ENCODE measurements around the gene OR3A3. TPM values are rescaled to one million over a fixed set of nuclear protein-coding genes. Genes with fewer than 3 reads are reported as not detected.
"Not testable (repeated sequence)": the region's sequence is repeated elsewhere in the genome, so short reads cannot be mapped to it uniquely, and the experiment has no call there.

The OR3A3 gene
- total and polyA plus RNA-seq, 12 donors: not detected

DNA sequence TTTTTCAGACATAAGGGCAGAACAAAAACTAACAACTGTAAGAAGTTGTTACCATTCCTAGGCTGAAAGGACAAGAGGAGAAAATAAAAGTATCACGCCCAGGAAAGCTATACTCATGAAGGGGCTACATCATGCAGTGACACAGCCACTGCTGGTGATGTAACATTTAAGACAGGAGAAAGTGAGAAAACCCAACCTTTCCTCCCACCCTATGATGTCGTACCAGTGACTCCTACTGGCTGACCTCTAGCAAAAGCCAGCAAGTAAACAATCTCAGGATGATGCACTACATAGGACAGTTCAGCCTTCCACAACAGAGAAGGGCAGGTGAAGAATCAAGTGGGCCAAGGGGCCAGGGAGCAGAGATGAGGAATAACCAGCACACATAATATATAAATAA is 36.5 kb downstream of the OR3A3 start:
- Histone ChIP-seq H3K27me3 (no peaks in the 10 kb centered on the region), H3K36me3 (replicated peaks in 1 of 2) (no peaks in the 10 kb centered on the region), H3K4me3 (no peak overlapping the region), H3K4me1 (replicated peaks in 1 of 2) (no peaks in the 10 kb centered on the region), H3K9me3 (replicated peaks in 1 of 3) (no peaks in the 10 kb centered on the region), H3K27ac (no peak overlapping the region)
- no peak for TF ChIP-seq POLR2A (IDR thresholded peaks at IDR 0.05)
- TF ChIP-seq, protein P1, sequence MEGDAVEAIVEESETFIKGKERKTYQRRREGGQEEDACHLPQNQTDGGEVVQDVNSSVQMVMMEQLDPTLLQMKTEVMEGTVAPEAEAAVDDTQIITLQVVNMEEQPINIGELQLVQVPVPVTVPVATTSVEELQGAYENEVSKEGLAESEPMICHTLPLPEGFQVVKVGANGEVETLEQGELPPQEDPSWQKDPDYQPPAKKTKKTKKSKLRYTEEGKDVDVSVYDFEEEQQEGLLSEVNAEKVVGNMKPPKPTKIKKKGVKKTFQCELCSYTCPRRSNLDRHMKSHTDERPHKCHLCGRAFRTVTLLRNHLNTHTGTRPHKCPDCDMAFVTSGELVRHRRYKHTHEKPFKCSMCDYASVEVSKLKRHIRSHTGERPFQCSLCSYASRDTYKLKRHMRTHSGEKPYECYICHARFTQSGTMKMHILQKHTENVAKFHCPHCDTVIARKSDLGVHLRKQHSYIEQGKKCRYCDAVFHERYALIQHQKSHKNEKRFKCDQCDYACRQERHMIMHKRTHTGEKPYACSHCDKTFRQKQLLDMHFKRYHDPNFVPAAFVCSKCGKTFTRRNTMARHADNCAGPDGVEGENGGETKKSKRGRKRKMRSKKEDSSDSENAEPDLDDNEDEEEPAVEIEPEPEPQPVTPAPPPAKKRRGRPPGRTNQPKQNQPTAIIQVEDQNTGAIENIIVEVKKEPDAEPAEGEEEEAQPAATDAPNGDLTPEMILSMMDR (IDR thresholded peaks at IDR 0.05): no peak
- intact Hi-C loops (cut with DNase I): no loop called here
- DNase-seq: no peak
- 42 to 60% (median 45%) methylated on average over 2 of the region's 2 CpGs for WGBS, 4 donors

DNA sequence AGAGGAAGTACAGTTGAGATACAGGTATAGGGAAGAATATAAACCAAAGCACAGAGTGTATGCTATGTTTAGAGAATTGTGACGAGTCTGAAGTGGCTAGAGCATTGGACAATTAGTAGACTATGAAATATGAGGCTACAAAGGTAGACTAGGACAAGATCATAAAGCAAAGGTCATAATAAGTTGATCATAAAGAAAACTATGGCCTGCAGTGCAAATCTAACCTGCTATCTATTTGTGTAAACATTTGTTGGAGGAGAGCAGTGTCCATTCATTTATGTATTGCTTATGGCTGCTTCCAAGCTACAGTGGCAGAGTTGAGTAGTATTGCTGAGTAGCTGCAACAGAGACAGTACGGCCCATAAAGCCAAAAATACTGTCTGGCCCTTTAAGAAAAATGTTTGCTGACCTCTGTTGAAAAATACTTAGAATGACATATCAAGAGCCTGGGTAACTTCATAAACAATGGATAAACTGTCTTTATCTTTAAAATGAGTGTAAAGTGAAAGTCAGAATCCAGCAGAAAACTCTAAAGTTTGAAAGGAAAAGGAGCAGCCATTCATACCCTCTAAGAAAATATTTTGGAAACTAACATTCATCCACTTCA is 37.0 kb downstream of the OR3A3 start:
- intact Hi-C loops (cut with DNase I): no loop called here
- DNase-seq: no peak
- Histone ChIP-seq H3K27me3 (no peaks in the 10 kb centered on the region), H3K36me3 (replicated peaks in 1 of 2) (no peaks in the 10 kb centered on the region), H3K9me3 (replicated peaks in 1 of 3) (no peaks in the 10 kb centered on the region), H3K4me3 (no peak overlapping the region), H3K27ac (no peak overlapping the region), H3K4me1 (replicated peaks in 1 of 2) (no peaks in the 10 kb centered on the region)
- TF ChIP-seq POLR2A (IDR thresholded peaks at IDR 0.05): no peak
- TF ChIP-seq, protein P1 (IDR thresholded peaks at IDR 0.05): no peak
- 39 to 54% (median 51%) methylated on average over 2 of the region's 2 CpGs for WGBS, 4 donors

DNA sequence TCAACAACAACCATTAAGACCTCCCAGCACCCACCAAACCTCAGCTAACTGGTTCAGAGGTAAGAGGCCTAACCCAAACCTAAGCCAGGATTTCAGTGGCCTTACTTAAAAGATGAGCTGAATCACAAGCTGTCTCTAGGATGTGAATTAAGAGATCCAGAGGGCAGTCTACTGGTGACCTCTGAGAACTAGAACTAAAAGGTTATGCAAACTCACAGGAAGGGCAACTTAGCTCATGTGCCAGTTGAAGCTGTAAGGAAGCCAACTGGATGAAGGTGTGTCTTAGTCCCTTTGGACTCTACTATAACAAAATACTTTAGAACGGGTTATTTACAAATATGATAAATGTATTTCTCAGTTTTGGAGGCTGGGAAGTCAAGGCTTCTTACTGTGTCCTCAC is 55.2 kb downstream of the OR3A3 start:
- H3K27me3 ChIP-seq; DNase-seq; H3K4me3 ChIP-seq; H3K9me3 ChIP-seq (replicated peaks in 1 of 3); H3K4me1 ChIP-seq (replicated peaks in 1 of 2); intact Hi-C loops (cut with DNase I); H3K36me3 ChIP-seq (replicated peaks in 1 of 2); H3K27ac ChIP-seq: not testable (repeated sequence)
- WGBS, 4 donors: 36 to 72% (median 64%) methylated on average over 1 of the region's 1 CpG

DNA sequence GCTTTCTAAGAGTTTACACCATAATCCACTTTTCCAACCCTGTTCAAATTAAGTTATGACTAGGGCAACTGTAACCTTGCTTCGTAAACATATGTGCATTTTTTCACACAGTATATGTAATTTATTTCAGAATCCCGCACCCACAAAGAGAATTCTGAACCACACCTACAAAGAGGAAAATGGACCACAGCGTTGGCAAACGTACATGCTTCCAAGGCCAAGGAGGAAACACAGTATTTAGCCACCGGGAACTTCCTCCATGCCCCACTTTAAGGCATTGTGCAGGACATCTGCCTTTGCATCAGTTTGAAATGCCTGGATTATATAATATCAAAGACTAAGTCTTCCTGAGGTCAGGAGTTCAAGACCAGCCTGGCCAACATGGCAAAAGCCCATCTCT is 58.4 kb downstream of the OR3A3 start:
- intact Hi-C loops (cut with DNase I): no loop called here
- Histone ChIP-seq H3K36me3 (replicated peaks in 1 of 2) (no peaks in the 10 kb centered on the region), H3K27ac (no peak overlapping the region), H3K27me3 (no peaks in the 10 kb centered on the region), H3K4me1 (replicated peaks in 1 of 2) (no peaks in the 10 kb centered on the region), H3K9me3 (replicated peaks in 1 of 3) (no peaks in the 10 kb centered on the region), H3K4me3 (no peak overlapping the region)
- TF ChIP-seq, protein P1 (IDR thresholded peaks at IDR 0.05): no peak
- TF ChIP-seq POLR2A (IDR thresholded peaks at IDR 0.05): no peak
- WGBS, 4 donors: 60 to 66% (median 65%) methylated on average over 5 of the region's 5 CpGs
- DNase-seq: no peak

DNA sequence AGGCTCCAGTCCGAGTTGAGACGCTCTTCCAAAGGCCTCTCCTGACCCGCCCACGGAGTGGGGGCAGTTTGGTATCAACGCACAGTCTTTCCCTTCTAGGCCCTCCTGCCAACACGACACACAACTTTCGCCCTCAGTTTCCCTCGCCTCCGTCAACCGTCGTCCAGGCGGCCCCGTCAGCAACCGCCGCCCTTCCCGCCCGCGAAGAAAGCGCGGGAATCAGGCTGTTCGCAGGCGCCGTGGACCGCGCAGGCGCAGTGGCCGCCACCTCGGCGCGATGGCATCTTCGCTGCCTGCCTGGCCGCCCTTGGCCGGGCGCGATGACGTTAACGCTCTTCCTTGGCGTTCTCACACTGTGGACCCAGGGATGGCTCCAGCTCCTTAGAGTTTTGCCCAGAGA is 60.4 kb downstream of the OR3A3 start, which contains the start of gene SPATA22:
Gene SPATA22, minus strand, starts transcription at position 221 of the 400 bp plus-strand sequence. CDS start 2,494 bp downstream, outside the sequence.
- no peaks in the 10 kb centered on the region for H3K36me3 ChIP-seq (replicated peaks in 1 of 2)
- intact Hi-C loops (cut with DNase I): no loop called here
- no peak for DNase-seq
- 94 to 96% (median 95%) methylated on average over 38 of the region's 38 CpGs for WGBS, 4 donors
- H3K4me1 ChIP-seq (replicated peaks in 1 of 2): no peaks in the 10 kb centered on the region
- no peak within 1 kb of the TSS for H3K4me3 ChIP-seq
- TF ChIP-seq, protein P1 (IDR thresholded peaks at IDR 0.05): no peak
- no peak for TF ChIP-seq POLR2A (IDR thresholded peaks at IDR 0.05)
- H3K27me3 ChIP-seq: no peaks in the 10 kb centered on the region
- H3K9me3 ChIP-seq (replicated peaks in 1 of 3): no peaks in the 10 kb centered on the region
- no peak within 1 kb of the TSS for H3K27ac ChIP-seq

Measured in adrenal gland (tissue), 12 donors.